GM20000 (cell line): Measurements from ENCODE around the gene CLCN7.
"Not testable (repeated sequence)": the region's sequence is repeated elsewhere in the genome, so short reads cannot be mapped to it uniquely, and the experiment has no call there.

Source experiments
- DNase-seq: peaks from one replicate; pipeline ENCODE4 v3.0.0; 2012; ENCODE audit warnings: low spot score
- TF ChIP-seq, protein P1 (sequence below): IDR thresholded peaks from 2 replicates; pipeline ENCODE4 v1.5.1; 2012; ENCODE audit warnings: mild to moderate bottlenecking, control low read depth; ENCODE audit errors: extremely low read depth, missing control alignments

CLCN7 gene

DNA sequence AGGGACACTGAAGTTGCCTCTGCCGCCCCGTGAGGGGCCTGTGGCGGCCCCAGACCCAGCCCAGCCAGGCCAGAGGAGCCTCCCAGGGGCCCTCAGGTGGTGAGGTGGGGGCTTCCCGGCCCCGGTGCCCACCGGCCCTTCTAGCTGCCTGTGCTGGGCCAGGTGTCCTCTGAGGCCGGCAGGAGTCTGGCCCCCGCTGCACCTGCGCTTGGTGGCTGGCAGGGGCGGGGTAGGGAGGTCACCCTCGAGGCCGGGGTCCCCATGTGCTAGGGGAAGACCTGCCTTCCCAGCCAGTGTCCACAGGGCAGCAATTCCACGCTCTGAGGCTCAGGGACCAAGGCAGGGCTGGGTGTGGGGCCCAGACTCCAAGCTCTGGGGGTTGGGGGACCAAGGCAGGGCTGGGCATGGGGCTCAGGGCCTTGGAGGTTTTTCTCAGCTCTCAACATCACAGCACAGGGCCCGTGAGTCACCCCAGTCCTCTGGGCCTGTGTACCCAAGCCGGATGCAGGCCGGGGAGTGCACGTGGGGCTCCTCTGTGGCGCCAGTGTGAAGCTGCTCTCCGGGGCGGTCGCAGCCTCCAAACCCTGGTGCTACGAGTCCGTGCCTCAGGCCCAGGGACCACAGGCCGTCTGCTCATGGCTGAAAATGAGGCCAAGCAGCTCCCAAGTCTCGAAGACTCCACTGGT, 29.2 kb downstream of the CLCN7 start:
- no peak for DNase-seq
- TF ChIP-seq, protein P1, sequence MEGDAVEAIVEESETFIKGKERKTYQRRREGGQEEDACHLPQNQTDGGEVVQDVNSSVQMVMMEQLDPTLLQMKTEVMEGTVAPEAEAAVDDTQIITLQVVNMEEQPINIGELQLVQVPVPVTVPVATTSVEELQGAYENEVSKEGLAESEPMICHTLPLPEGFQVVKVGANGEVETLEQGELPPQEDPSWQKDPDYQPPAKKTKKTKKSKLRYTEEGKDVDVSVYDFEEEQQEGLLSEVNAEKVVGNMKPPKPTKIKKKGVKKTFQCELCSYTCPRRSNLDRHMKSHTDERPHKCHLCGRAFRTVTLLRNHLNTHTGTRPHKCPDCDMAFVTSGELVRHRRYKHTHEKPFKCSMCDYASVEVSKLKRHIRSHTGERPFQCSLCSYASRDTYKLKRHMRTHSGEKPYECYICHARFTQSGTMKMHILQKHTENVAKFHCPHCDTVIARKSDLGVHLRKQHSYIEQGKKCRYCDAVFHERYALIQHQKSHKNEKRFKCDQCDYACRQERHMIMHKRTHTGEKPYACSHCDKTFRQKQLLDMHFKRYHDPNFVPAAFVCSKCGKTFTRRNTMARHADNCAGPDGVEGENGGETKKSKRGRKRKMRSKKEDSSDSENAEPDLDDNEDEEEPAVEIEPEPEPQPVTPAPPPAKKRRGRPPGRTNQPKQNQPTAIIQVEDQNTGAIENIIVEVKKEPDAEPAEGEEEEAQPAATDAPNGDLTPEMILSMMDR = no peak

DNA sequence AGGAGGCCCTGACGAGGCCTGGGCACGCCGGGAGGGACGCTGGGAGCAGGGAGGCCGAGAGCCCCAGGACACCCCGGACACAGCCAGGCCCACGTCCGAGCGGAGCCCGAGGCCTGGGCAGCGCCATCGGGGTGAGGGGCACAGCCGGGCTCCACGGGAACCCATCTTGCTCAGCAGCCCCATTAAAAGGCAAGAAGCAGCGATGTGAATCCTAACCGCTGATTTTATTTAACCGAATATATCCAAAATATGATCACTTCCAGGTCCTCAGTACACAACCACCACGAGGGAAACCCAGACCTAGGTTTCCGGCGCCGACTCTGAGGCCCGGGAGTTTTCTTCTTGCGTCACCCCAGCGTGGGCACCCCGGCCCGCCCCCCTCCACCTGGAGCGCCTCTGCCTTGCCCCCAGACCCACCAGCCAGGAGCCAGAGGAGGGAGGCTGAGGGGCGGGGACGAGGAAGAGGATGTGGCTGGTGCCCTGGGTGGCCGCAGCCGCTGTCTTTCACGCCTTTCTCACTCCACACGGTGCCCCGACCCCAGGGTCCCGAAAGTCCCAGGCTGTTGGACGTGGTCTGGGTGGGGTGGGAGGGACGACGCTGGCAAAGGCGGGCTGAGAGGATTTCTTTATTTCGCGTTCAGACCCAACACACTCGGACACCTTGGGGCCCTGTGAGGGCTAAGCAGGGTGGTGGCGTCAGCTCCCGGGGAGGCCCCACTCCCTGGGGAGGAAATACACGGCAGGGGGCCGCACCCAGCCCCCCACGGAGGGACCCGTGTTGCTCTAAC, 29.9 kb downstream of the CLCN7 start:
- TF ChIP-seq, protein P1 = no peak
- DNase-seq = no peak

DNA sequence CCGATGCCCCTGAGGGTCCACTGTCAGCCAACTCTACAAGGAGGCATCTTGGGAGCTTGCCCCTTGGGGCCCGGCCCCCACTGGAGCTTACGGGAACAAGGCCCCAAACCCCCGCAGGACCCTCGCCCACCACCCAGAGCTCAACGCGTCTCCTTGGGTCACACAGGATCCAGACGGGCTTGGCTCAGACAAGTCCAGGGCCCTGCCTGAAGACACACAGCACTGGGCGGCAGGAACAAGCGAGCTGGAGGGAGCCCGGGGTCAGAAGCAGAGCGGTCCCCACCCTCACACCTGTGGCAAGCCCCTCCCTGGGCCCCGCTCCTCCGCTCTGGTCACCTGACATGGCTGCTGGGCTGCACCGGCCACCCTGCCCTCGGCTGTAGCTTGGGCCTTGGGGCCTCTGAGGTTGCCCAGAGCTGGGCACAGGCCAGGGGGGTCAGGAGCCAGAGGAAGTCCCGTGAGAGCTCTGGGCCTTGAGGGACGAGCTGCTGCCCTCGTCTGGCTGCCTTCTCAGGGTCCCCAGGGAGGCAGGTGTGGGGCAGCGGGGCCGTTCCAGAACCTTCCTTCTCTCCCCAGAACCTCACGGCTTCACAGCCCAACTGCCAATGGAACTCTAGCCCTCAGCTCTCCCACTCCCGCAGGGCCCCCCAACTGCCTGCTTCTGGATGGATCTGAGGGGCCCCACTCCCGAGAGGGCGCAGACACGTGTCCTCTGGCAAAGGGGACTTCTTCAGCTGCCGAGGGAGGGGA, 30.7 kb downstream of the CLCN7 start, which contains the start of gene CCDC154:
Gene CCDC154, minus strand, starts transcription at position 577 of the 750 bp plus-strand sequence. Its CDS starts 234 bp downstream, at position 343.
- peak; percentile 53 for DNase-seq
- TF ChIP-seq, protein P1 = no peak

DNA sequence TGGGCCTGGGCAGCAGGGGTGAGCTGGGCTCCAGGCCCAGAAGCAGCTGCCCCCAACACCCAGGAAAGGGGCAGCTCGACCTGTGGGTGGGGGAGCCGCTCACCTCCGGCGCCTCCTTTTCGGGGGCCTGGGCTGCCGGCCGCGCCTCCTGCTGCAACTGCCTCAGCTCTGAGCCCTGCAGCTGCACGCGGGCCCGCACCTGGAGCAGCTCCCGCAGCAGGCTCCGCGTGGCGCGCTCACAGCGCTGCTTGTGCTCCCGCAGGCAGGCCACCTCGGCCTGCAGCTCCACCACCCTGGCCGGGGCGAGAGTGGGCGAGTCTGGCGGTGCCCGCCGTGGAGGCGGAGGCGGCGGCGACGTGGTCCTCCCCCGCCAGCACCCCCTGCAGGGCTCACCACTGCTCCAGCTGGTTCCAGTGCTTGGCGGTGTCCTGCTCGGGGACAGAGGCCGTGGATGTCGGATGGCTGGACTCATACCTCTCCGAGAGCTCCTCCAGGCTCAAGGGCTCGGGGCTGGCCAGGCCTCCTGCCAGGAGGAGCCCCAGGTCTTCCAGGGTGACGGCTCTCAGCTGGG, 31.3 kb downstream of the CLCN7 start:
- peak; percentile 45 for DNase-seq
- TF ChIP-seq, protein P1 = no peak

DNA sequence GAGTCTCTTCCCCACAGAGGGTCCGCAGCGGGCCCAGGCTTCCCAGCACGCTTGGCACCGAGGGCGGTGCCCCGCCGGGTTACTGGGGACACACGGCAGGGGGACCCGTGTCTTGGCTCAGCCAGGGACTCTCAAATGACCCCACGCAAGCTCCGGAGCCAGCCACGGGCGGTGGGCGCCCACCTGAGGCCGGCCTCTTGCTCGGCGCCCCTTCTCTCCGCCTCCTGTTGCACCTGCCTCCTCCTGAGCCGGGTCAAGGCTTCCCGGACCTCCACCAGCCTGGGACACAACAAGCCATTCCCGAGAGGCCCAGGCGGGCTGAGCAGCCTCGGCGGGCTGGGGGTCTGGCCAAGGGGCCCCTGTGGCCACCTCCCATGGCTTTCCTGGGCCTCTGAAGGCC, 32.1 kb downstream of the CLCN7 start:
- TF ChIP-seq, protein P1 = no peak
- DNase-seq = no peak

DNA sequence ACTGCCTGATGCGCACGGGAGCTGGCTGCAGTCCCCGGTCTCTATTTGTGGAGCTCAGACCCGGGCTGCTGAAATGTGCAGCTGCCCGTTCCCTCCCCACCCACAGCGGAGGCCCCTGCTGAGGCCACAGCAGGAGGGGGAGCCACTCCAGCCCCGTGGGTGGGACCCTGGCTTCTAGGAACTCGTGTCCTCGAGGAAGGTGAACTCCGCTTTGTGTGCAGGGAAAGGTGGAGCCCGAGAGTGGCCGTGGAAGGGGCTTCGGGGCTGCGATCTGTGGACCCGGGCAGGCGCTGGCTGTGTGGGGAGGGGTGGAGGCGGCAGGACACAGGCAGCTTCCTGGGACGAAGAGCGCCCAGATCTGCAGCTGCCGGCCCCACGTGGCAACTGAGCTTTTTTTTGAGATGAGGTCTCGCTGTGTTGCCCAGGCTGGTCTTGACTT, 33.4 kb downstream of the CLCN7 start:
- DNase-seq = no peak
- TF ChIP-seq, protein P1 = no peak

DNA sequence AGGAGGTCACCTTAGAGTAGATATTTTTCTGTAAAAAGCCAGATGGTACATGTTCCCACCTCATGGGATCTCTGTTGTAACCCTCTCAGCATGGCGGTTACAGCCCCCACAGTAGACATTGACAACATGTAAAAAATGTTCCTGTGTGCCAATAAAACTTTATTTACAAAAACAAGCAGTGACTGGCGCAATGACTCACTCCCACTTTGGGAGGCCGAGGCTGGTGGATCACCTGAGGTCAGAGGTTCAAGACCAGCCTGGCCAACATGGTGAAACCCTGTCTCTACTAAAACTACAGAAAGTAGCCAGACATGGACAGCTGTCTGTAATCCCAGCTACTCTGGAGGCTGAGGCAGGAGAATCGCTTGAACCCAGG, 35.1 kb downstream of the CLCN7 start:
- not testable (repeated sequence) for DNase-seq
